Central memory CD8-positive, alpha-beta T cell (primary cell): Measurements from ENCODE around the gene ETV6.
A peak's percentile ranks its signal among the peaks of the same experiment; 100 is the strongest.
"Not testable (repeated sequence)": the region's sequence is repeated elsewhere in the genome, so short reads cannot be mapped to it uniquely, and the experiment has no call there.

ENCODE experiments used
- ATAC-seq: fragments of 150-1000 bp; cut with Tn5 transposase; replicated peaks from 2 replicates; pipeline ENCODE4 v1.10.0; 2022; ENCODE audit warnings: mild to moderate bottlenecking, moderate FRiP score, moderate number of reproducible peaks; ENCODE audit not compliant: poor library complexity, severe bottlenecking; ENCODE audit errors: extremely low read depth
- DNase-seq, 2 donors: peaks; one replicate each; pipeline ENCODE4 v3.0.0; 2021; ENCODE audit warnings: low spot score in 2 of 2
- H3K27ac Mint-ChIP-seq: one replicate; pipeline ENCODE4 v1.8.0; 2022; ENCODE audit warnings: low read depth, mild to moderate bottlenecking, moderate library complexity, mixed read lengths
- H3K27me3 Mint-ChIP-seq: one replicate; pipeline ENCODE4 v1.8.0; 2022; ENCODE audit warnings: mixed read lengths
- H3K36me3 Mint-ChIP-seq: one replicate; pipeline ENCODE4 v1.8.0; 2022; ENCODE audit warnings: mild to moderate bottlenecking, moderate library complexity, mixed read lengths; ENCODE audit not compliant: insufficient read depth
- H3K4me1 Mint-ChIP-seq: one replicate; pipeline ENCODE4 v1.8.0; 2022; ENCODE audit warnings: mixed read lengths
- H3K4me3 Mint-ChIP-seq: one replicate; pipeline ENCODE4 v1.8.0; 2022; ENCODE audit warnings: mild to moderate bottlenecking, moderate library complexity, mixed read lengths
- H3K9me3 Mint-ChIP-seq: one replicate; pipeline ENCODE4 v1.8.0; 2022; ENCODE audit warnings: mixed read lengths

Gene ETV6

DNA sequence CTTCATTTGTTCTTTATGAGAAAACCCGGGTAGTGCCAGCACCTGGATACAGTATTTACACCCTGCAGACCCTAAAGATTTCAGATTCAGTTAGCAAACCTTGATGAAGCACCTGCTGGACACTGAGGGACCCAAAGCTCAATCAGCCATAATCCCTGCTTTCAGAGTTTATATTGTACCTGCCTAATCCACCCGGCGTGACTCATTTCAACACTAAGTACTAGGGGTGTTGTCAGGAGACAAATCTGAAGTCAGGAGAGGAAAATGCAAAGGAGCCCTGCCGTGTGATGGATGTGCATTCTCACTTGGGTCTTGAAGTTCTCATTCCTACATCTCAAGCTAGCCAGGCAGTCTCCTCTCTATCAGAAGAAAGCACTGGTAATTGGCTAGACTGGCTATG, 244.5 kb downstream of the ETV6 start:
- Mint-ChIP-seq H3K4me3 (no peak overlapping the region), H3K27ac (no peak overlapping the region), H3K36me3 (peaks cover 21% of the 10 kb centered on the region), H3K27me3 (no peaks in the 10 kb centered on the region), H3K4me1 (peaks cover 15% of the 10 kb centered on the region), H3K9me3 (no peaks in the 10 kb centered on the region)
- no peak for ATAC-seq
- DNase-seq, result no peak

DNA sequence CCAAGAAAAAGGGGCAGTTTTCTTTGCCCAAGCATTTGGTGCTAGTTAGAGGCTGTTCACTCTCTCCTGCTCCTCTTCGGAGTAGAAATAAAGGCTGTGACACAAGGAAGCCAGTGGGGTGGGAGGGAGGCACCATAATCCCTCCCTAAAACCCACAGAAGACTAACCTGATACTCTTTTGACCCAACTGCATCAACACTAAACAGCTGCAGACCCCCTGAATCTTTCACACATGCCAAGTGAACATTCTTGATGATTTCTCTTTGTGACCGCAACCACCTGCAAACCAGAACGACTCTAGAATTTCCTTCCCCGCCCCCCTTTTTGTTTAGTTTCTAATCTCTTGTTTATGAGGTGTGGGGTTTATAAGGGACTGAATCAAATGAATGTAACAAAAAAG, 245.4 kb downstream of the ETV6 start:
- ATAC-seq (peak; percentile 52), DNase-seq (no peak)
- Mint-ChIP-seq H3K27me3 (no peaks in the 10 kb centered on the region), H3K4me1 (peaks cover 7% of the 10 kb centered on the region), H3K36me3 (peaks cover 20% of the 10 kb centered on the region), H3K27ac (no peak overlapping the region), H3K4me3 (peak overlapping the region; percentile 37), H3K9me3 (no peaks in the 10 kb centered on the region)

DNA sequence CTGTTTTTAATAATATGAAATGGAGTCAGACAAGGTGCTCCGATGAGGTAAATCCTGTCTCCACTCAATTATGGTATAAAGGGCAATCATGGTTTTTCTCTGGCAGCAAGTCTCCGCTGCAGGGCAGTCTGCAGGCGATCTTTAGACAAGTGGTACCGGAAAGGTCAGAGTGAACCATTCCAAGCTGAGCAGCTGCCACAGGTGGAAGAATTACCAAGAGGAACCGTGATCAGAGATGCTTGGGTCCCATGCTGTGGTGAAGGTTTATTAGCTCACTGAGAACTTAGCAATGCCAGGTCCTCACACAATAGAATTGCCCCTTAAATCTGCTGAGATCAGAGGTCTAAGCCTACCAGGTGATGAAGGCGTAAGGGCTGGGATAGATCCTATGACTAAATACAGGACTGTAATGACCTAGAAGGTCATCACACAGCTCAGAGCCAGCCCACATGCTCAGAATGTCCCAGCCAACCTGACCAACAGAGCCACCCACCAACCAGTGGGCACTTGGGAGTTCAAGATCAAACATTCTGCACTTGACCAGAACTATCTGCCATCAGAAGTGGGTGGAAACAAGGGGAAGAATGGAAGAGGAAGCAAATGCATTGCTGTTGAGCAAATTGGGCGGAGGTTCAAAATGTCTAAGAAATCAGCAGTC, 246.1 kb downstream of the ETV6 start:
- peaks cover 7% of the 10 kb centered on the region for H3K4me1 Mint-ChIP-seq
- H3K27me3 Mint-ChIP-seq, result no peaks in the 10 kb centered on the region
- DNase-seq (no peak), ATAC-seq (no peak)
- no peak overlapping the region for H3K4me3 Mint-ChIP-seq
- no peaks in the 10 kb centered on the region for H3K9me3 Mint-ChIP-seq
- no peak overlapping the region for H3K27ac Mint-ChIP-seq
- peaks cover 17% of the 10 kb centered on the region for H3K36me3 Mint-ChIP-seq

DNA sequence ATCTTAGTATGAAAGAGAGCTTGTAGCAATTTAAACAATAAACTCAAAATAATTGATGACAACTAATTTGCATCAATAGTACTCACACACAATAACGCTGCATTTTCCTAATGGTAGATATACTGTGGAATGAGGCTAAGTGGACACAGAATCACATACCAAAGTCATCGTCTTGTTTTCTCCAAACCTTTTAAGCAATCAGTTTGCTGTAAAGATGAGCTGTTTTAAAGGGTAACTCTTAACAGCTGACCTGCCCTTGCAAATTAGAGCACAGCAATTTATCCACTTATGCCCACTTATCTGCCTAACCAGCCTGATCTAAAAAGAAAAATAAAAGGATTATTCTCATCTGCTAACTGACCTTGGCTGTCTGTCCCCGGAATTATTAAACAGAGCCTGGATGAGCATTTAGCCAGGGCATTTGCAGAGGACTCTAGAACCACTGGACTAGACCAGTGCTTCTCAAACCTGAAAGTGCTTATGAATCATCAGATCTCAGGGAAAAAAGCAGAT, 247.0 kb downstream of the ETV6 start:
- H3K4me1 Mint-ChIP-seq, result peaks cover 7% of the 10 kb centered on the region
- no peak overlapping the region for H3K27ac Mint-ChIP-seq
- no peak overlapping the region for H3K4me3 Mint-ChIP-seq
- H3K36me3 Mint-ChIP-seq, result peaks cover 16% of the 10 kb centered on the region
- no peak for DNase-seq
- no peak for ATAC-seq
- no peaks in the 10 kb centered on the region for H3K9me3 Mint-ChIP-seq
- H3K27me3 Mint-ChIP-seq, result no peaks in the 10 kb centered on the region

DNA sequence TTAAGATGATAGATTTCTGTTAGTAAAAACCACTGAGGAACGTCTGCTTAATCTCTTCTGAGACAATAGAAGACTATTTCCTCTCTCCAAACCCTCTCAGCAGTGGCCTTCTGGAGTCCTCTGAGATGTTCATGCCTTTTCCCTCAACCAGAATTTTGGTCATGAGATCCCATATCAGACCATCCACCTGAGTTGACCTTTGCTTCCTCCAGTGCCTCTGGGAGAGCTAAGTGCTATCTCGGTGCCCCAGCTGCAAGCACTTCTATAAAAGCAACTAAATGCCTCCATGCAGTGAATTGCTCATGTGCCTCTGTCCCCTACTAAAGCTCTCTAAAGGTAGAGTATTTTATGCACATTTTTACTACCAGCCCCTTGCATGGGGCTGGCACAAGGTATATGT, 248.4 kb downstream of the ETV6 start:
- ATAC-seq, result no peak
- Mint-ChIP-seq H3K4me3 (no peak overlapping the region), H3K27ac (no peak overlapping the region)

DNA sequence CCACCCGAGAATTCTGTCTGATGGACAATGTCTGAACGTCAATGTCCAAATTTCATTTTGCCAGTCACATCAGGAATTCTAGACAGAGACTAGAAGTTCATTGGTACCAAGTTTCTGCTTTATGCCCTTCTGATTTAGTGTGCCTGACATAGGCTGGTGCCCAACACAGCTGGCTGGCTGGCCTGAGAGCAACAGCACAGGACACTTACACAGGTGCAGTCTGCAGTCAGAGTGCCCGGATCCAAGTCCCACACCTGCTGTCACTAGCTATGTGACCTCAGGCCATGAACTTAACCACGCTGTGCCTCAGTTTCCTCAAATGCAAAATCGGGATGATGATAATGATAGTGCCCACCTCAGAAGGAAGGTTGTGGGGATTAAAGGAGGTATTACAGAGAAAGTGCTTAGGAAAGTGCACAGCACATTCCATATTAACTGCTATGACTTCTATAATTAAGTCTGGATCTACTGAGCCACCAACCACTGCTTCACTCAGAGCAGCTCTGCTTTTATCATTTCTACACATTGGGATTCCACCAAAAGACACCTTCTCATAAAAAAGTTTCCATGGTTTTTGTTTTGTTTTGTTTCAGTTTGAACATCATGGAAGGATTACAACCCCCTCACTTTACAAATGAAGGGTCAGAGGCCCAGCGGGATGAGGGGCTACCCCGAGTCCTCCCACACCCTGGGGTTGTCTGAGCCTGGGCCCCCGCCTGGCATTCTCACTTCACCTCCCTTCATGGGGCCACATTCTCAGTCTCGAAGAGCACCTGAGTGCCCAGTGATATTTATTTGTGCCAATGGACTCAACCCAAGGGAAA, 252.4 kb downstream of the ETV6 start:
- Mint-ChIP-seq H3K4me3 (no peak overlapping the region), H3K27ac (peak overlapping the region; percentile 27), H3K4me1 (peaks cover 14% of the 10 kb centered on the region), H3K27me3 (no peaks in the 10 kb centered on the region), H3K36me3 (peaks cover 5% of the 10 kb centered on the region), H3K9me3 (peaks cover 6% of the 10 kb centered on the region)
- no peak for ATAC-seq
- DNase-seq, result no peak

More for the DNA sequence above, 248.4 kb downstream of the ETV6 start:
- no peak for DNase-seq
- Mint-ChIP-seq H3K36me3 (peaks cover 5% of the 10 kb centered on the region), H3K9me3 (no peaks in the 10 kb centered on the region), H3K4me1 (peaks cover 7% of the 10 kb centered on the region), H3K27me3 (no peaks in the 10 kb centered on the region)

DNA sequence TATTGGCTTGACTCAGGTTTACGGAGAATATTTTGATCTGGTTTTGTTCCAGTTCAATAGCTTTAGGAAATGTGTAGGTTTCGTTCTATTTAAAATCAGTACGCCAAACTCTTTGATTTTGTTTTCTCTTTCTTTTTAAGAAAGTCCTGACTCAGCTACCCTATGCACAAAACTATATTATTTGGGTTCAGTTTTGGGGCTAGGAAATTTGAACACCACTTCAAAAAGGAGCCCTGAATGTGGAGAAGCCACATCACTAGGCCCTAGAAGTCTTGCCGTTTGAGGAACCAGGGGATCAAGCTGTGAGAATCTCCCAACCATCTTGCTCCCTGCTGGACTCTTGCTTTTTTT, 253.0 kb downstream of the ETV6 start:
- no peak for DNase-seq
- peaks cover 6% of the 10 kb centered on the region for H3K9me3 Mint-ChIP-seq
- ATAC-seq, result no peak
- H3K4me1 Mint-ChIP-seq, result peaks cover 14% of the 10 kb centered on the region
- peaks cover 5% of the 10 kb centered on the region for H3K36me3 Mint-ChIP-seq
- H3K27ac Mint-ChIP-seq, result peak overlapping the region; percentile 27
- no peak overlapping the region for H3K4me3 Mint-ChIP-seq
- no peaks in the 10 kb centered on the region for H3K27me3 Mint-ChIP-seq

DNA sequence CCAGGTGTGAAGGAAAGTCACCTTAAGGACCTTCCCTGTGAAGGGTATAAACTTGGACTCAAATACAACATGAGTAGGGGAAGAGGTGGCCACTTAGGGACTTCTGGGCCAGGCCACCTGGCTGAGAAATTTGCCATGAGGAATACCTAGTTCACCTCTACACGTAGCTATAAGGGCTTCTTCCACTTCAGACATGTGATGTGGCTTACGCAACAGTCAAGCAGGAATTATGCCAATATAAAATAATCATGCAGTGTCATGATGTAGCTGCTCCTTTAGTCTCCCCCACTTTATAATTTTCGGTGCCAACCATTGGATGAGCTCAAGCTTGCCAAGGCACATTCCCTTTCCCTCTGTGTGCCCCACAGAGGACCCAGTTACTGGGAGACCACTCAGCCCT, 254.7 kb downstream of the ETV6 start:
- peaks cover 5% of the 10 kb centered on the region for H3K36me3 Mint-ChIP-seq
- peaks cover 6% of the 10 kb centered on the region for H3K9me3 Mint-ChIP-seq
- no peak overlapping the region for H3K27ac Mint-ChIP-seq
- ATAC-seq, result no peak
- no peak for DNase-seq
- H3K27me3 Mint-ChIP-seq, result no peaks in the 10 kb centered on the region
- peaks cover 14% of the 10 kb centered on the region for H3K4me1 Mint-ChIP-seq
- no peak overlapping the region for H3K4me3 Mint-ChIP-seq

DNA sequence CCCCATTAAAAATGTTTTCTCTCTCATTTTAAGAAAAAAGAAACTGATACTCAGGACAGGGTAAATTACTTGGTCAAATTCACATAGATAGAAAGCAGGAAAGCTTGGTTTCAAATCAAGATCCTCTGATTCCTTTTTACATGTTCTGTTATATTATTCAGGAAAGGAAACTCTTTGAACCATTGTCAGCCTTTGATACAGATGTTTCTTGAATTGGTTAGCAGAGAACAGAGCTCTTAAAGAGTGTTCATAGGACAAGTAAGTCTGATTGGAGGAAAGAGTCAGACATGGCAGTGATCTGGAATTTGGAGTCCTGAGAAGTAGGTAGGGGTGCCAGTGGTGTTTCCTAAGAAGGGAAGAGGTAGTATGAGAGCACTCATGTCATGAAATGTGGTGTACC, 256.1 kb downstream of the ETV6 start:
- H3K4me3 Mint-ChIP-seq, result no peak overlapping the region
- no peak for ATAC-seq
- peaks cover 10% of the 10 kb centered on the region for H3K9me3 Mint-ChIP-seq
- peak overlapping the region; percentile 78 for H3K27ac Mint-ChIP-seq
- DNase-seq, result no peak
- H3K4me1 Mint-ChIP-seq, result peaks cover 14% of the 10 kb centered on the region
- peaks cover 4% of the 10 kb centered on the region for H3K36me3 Mint-ChIP-seq
- H3K27me3 Mint-ChIP-seq, result no peaks in the 10 kb centered on the region

DNA sequence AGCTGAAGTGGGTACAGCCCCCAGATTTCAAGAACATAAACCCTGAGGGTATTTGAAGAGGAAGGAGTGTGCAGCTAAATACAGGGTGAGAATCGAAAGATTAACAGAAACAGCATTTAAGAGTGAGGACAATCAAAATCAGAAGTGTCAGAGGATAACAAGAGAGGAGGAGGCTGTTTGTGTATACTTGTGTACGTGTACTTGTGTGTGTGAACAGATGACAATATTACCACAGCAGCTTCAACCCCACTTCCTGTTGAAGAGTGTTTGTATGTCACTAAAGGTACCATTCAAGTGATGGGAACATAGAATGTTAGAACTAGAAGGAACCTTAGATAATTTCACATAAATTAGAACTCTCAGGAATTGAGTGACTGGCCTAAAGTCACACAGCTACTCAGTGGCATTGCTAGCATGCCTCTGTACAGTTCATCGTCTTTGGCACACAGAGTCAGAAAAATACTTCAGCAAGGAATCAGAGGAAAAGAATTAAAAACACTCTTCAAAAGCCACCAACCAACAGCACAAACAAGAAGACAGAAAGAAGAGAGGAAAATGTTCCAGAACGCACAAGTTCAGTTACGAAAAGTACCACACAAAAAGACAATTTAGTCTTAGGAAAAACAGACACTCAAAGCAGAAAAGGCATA, 256.9 kb downstream of the ETV6 start:
- ATAC-seq (no peak), DNase-seq (no peak)
- Mint-ChIP-seq H3K27me3 (peaks cover under 1% of the 10 kb centered on the region), H3K9me3 (peaks cover 11% of the 10 kb centered on the region), H3K4me3 (no peak overlapping the region), H3K27ac (peak overlapping the region; percentile 78), H3K36me3 (peaks cover 4% of the 10 kb centered on the region), H3K4me1 (peaks cover 14% of the 10 kb centered on the region)

DNA sequence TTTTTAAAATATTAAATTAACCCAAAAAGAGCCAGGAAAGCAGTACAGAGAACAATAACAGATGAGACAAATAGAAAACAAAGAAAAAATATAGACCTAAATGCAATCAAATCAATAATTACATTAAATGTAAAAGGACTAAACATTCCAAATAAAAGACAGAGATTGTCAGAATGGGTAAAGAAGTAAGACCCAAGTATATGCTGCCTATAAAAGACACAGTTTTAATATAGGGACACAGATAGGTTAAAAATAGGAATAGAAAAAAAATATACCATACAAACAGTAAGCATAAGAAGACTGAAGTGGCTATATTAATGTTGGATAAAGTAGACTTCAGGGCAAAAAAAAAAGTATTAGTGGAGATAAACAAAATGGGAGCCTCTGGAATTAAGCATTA, 258.2 kb downstream of the ETV6 start:
- H3K4me3 Mint-ChIP-seq, result no peak overlapping the region
- peaks cover 14% of the 10 kb centered on the region for H3K4me1 Mint-ChIP-seq
- DNase-seq (no peak), ATAC-seq (no peak)
- peaks cover 3% of the 10 kb centered on the region for H3K36me3 Mint-ChIP-seq
- H3K27me3 Mint-ChIP-seq, result peaks cover 12% of the 10 kb centered on the region
- peaks cover 11% of the 10 kb centered on the region for H3K9me3 Mint-ChIP-seq
- no peak overlapping the region for H3K27ac Mint-ChIP-seq

DNA sequence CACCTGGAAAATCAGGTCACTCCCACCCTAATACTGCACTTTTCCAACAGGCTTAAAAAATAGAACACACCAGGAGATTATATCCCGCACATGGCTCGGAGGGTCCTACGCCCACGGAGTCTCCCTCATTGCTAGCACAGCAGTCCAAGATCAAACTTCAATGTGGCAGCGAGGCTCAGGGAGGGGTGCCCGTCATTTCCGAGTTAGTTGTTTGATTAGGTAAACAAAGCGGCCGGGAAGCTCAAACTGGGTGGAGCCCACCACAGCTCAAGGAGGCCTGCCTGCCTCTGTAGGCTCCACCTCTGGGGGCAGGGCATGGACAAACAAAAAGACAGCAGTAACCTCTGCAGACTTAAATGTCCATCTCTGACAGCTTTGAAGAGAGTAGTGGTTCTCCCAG, 259.9 kb downstream of the ETV6 start:
- Mint-ChIP-seq H3K9me3 (peaks cover 11% of the 10 kb centered on the region), H3K4me1 (peaks cover 14% of the 10 kb centered on the region), H3K27me3 (peaks cover 12% of the 10 kb centered on the region)
- H3K36me3 Mint-ChIP-seq, DNase-seq, H3K27ac Mint-ChIP-seq, H3K4me3 Mint-ChIP-seq, ATAC-seq: not testable (repeated sequence)
